Activated CD4-positive, alpha-beta T cell treated with anti-CD3 and anti-CD28 coated beads for 24 hours (primary cell): ENCODE measurements around the gene CARD10.

Source experiments
- DNase-seq, 2 donors: peaks; one replicate each; pipeline ENCODE4 v3.0.0-alpha.2; 2020; ENCODE audit warnings: low read depth in 2 of 2

CARD10 gene

GRCh38 chr22:37525746-37526350 is 6.6 kb upstream of the CARD10 start:
- no peak for DNase-seq

GRCh38 chr22:37525073-37525745 is 6.0 kb upstream of the CARD10 start:
- DNase-seq = no peak

- DNase-seq = no peak
Measured at GRCh38 chr22:37522482-37522881, 3.3 kb upstream of the CARD10 start.

GRCh38 chr22:37521236-37521739 is 2.1 kb upstream of the CARD10 start:
- no peak for DNase-seq

- no peak for DNase-seq
Measured at GRCh38 chr22:37520776-37521191, 1.6 kb upstream of the CARD10 start.

- no peak for DNase-seq
Measured at GRCh38 chr22:37518509-37519267, 527 bp downstream of the CARD10 start.

- DNase-seq = no peak
Measured at GRCh38 chr22:37517826-37518450, 1.3 kb downstream of the CARD10 start.

- DNase-seq = no peak
Measured at GRCh38 chr22:37516456-37516855, 2.8 kb downstream of the CARD10 start.

GRCh38 chr22:37515901-37516300 is 3.3 kb downstream of the CARD10 start:
- DNase-seq = no peak

GRCh38 chr22:37514526-37515051 is 4.6 kb downstream of the CARD10 start:
- DNase-seq = no peak

GRCh38 chr22:37511395-37512104 is 7.7 kb downstream of the CARD10 start:
- DNase-seq = no peak

- DNase-seq = no peak
Measured at GRCh38 chr22:37510091-37510490, 9.1 kb downstream of the CARD10 start.

GRCh38 chr22:37509059-37509860 is 10.0 kb downstream of the CARD10 start:
- DNase-seq = no peak

GRCh38 chr22:37508431-37508992 is 10.7 kb downstream of the CARD10 start:
- no peak for DNase-seq

GRCh38 chr22:37507731-37508130 is 11.5 kb downstream of the CARD10 start:
- no peak for DNase-seq

GRCh38 chr22:37505989-37506388 is 13.2 kb downstream of the CARD10 start:
- DNase-seq = no peak

- no peak for DNase-seq
Measured at GRCh38 chr22:37505565-37505964, 13.7 kb downstream of the CARD10 start.

GRCh38 chr22:37504964-37505363 is 14.3 kb downstream of the CARD10 start:
- no peak for DNase-seq

- DNase-seq = no peak
Measured at GRCh38 chr22:37503850-37504249, 15.4 kb downstream of the CARD10 start.

GRCh38 chr22:37503183-37503683 is 16.0 kb downstream of the CARD10 start:
- DNase-seq = no peak
